Stimulated activated CD8-positive, alpha-beta memory T cell treated with anti-CD3 and anti-CD28 coated beads, Interleukin-12 subunit alpha, Interleukin-12 subunit beta, amount 100 ng/mL, for 1 hour (primary cell): ENCODE measurements around the gene PAK3.
A peak's percentile ranks its signal among the peaks of the same experiment; 100 is the strongest.

Source experiments
- DNase-seq: peaks from one replicate; pipeline ENCODE4 v3.0.0-alpha.2; 2020; ENCODE audit warnings: low read depth

PAK3 gene

DNA sequence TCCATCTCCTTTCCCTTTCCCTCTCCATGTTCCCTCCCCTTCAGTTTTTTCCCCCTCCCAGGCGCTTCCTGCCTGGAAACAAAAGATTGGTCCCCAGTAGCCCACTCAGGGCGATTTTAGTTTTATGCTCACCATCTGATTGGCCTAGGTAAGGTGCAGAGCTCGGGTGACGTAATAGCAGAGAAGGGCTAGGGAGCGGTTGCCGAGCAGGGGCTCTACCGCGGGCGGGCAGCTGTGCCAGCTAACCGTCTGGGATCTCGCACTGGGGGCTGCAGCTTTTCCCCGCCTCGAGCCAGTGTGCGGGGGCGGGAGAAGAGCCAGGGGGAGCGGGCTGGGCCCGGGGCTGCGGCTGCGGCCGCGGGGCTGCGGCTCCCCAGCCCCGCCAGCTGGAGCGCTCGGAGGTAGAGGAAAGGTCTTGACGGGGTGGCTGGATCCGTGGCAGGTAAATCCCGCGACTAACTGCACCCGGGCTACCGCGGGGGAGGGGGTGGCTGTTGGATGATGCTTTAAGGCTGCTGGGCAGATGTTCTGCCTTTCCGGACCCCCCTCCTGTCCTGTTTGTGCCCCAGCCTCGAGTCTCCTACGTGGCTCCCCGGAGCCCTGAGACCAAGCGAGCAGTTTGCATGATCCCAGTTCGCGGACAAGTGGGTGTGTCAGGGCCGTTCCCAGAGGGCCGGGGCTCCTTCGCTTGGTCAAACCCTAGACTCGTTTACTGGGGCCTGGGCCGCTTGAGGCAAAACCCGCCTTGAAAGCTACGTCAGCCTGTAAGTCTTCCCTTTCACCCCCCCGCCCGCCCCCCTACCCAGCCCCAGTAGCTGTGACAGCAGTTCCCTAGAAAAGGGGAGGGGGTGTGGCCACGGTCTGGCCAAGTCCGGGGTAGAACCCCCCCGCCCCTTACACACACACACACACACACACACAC is at the start of gene PAK3:
Gene PAK3 (plus strand): TSS at position 218 of the 922 bp plus-strand sequence. CDS start 26,913 bp downstream, outside the sequence.
- DNase-seq = no peak

DNA sequence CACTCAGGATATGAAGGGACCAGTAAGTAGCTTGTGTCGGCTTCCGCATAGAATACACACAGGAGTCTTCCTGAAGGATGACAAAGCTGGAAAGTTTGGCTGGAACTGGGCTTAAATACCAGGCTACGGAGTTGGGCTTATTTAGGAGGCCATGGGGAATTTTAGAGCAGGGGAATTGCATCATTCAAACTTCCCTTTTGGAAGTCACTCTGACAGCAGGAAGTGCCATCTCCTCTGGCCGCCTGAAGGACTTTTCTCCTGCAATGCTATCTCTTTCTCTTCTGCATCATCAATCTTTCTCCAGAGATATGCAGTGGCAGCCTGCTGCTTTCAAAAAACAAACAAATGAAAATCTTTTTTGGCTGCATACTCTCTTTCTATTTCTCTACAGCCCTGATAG is 48.4 kb upstream of the PAK3 start:
- no peak for DNase-seq

- DNase-seq = no peak
These were observed 43.5 kb upstream of the PAK3 start for GRCh38 chrX:111052478-111052877.

GRCh38 chrX:111071542-111072277 is 24.3 kb upstream of the PAK3 start:
- no peak for DNase-seq

DNA sequence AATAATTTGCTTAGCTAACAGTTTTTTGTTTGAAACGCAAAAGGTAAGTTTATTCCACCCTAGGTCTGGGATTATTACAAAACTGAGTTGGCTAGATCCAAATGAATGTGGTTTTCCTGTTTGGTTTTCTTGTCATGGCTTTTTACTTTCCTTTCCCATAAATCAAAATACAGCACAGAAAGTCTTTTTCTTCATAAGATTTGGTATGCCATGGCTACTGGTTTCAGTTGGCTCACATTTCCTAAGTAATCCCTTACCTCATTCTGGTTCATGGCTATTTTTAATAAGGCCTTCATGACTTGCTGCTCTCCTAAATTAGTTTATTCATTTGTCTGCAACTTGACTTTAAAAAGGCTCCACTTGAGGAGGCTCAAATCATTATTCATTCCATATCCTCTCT is 12.9 kb upstream of the PAK3 start:
- no peak for DNase-seq

DNA sequence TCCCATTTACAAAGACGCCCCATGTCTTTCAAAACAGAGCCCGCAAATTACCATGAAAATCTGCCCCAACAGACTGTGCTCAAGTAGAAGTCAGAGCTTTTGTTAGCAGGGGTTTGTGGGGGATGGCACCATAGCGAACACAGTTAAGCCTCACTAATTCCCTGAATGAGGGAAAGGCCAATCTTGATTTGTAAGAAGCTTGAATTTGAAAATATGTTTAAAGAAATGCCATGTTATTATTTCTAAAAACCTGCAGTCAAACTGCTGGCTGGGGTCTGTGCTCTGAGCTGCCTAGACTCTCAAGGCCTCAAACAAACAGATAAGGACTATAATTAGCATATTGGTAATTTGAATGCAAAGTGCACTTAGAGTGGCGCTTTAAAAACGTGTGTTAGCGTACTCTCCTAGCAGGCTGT is 9.4 kb upstream of the PAK3 start:
- no peak for DNase-seq

DNA sequence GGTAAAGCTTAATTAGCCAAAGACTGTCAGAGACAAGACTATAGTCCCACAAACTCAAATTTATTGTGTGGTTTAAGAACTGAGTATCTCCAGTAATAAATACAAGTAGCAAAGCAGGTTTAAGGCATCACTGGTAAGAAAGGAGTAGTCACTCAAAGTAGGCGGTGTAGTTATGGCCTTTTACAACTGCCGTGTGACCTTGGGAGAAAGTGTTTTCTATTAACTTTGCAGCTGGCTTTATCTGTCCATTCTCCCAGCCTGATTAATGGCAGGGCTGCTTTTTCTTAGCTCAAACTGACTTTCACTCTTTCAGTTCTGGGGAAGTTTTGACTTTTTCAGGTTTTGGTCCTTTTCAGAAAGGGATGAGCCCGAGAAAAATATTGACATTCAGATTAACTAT is 7.4 kb upstream of the PAK3 start:
- no peak for DNase-seq

DNA sequence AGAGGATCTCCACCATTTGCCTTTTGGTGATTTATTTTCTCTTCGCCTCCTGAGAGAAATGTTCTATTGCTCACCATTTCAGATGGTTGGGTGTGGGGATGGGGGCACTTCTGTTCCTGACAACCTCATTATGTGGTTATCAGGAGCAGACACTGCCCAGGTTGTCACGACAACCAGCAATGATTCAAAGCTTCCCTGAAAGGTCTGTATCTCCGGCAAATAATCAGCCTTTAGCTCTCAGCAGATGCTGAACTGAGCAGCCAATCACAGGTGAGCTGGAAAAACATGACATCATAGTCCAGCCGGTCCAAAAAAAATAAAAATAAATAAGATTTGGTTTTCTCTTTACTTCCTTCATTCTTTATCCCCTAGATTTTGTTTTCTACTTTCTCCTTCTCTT is 5.5 kb upstream of the PAK3 start:
- no peak for DNase-seq

GRCh38 chrX:111098874-111099273 is 2.9 kb downstream of the PAK3 start:
- peak; percentile 21 for DNase-seq

DNA sequence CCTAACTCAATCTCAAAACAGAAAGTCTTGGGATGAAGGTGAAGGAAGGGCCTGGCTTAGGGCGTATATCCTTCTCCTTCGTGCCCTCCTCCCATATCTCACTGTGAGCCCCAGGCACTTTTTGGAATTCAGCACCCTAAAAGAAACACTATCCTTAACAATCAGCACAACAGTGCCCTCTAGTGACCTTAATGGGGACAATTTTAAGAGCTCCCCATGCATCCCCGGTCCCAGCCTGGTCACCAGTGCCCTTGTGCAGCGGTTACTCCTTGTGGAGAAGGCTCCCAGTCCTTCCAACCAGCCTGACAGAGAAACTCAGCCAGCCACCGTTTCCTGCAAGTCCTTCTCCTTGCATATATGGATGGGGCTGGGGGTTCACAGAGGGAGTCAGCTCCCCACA is 4.2 kb downstream of the PAK3 start:
- no peak for DNase-seq

GRCh38 chrX:111101580-111101979 is 5.6 kb downstream of the PAK3 start:
- DNase-seq = no peak

DNA sequence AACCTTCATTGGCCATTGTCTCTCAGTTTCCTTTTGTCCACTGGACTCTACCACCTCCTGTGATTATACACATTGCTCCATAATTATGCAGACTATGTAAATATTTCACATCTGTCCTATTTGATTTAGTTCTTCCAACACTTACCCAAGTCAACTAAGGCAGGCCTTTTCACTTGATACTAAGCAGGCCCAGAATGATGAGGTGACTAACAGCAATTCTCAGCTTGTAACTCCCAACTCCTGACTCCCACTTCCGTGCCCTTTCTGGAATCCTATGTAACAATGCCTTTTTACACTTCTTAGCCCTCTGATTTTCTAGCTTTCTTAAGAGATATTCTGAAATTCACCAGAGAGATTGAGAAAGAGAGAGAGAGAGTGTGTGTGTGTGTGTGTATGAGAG is 6.6 kb downstream of the PAK3 start:
- DNase-seq = no peak

GRCh38 chrX:111103246-111103645 is 7.3 kb downstream of the PAK3 start:
- no peak for DNase-seq

GRCh38 chrX:111110098-111110775 is 14.2 kb downstream of the PAK3 start:
- DNase-seq = no peak

GRCh38 chrX:111114806-111115205 is 18.8 kb downstream of the PAK3 start:
- DNase-seq = no peak

DNA sequence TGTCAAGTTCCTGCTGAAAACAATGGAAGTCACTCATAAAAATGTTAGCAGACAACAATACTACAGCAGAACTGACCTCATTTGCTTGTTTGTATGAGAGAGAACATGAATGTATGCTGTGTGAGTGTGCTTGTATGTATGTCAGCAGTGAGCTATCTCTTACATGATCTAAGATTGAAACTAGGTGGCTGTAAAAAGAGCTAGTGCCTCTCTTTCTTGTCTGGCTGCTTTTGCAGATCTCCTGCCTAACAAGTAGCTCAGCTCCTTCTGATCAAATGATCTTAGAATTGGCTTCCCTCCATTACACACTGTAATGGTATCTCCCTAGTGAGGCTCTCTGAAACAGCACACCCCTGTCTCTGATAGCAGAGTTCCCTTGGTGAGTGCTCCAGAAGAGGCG is 20.7 kb downstream of the PAK3 start:
- no peak for DNase-seq

DNA sequence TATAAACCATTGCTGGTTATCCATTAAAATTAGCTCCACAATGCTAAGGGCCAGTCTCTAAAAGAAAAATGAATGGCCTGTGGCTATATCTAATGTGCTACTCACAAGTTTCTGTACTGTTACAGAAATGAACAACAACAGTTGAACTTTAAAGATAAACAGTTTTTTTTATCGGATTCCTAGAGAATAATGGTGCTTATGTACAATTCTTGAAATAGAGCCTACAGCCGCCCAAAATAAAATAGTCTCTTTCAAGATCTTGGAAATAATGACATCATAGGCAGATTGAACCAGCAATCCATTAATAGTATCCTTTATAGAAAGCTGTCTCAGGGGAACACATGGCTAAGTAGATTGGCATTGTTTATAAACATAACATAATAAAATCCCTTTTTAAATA is 23.4 kb downstream of the PAK3 start:
- no peak for DNase-seq

DNA sequence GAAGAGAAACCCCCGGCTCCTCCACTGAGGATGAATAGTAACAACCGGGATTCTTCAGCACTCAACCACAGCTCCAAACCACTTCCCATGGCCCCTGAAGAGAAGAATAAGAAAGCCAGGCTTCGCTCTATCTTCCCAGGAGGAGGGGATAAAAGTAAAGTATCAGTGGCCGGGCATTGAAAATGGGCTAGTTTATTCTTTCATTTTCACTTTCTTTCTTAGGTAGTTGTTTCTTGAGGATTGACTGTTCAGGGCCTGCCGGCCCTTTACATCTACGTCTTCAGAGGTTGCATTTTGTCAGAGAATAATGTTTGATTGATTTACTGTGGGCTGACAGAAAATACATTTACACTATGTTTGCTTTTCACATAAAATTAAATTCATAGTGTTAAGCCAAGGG is 27.1 kb downstream of the PAK3 start:
- no peak for DNase-seq

DNA sequence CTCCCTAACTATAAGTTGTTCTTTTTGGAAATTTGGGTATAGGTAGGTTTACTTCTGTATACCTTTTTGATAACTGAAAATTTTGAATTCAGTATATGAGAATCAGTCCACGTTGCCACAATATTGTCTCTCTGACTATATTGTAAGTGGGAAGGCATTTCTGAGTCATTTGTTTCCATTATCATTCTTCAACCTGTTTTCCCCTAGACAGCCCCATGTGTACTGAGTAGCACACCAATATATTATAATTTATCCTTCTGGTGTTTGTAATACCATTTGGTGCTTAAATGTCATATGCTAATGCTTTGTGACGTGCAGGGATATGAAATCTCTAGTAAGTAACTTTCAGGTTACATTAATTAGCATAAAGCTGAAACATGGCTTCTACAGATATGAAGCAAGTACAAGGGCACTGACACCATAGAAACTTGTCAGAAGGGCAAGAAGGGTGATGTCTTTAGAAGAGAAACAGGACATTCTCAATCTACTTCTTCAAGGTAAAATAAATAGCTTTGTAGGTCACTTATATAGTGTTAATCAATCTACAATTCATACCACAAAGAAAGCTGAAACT is 27.7 kb downstream of the PAK3 start:
- no peak for DNase-seq

DNA sequence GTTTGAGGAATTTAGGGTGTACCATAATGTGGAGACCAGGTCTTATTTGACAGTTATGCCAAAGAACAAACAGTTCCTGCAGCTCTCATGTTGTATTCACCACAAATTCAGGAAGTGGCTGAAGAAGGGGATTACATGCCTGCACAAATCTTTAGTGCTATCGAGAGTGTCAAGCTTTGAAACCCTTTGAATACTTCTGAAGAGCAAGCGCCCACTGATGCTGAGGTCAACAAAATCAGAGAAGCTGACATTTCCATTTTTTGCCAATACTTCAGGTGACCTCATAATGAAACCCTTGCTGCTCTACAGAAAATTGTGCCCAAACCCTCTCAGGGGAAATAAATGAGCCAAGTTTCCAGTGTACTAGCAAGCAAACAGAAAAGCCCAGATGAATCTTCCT is 28.4 kb downstream of the PAK3 start:
- no peak for DNase-seq

DNA sequence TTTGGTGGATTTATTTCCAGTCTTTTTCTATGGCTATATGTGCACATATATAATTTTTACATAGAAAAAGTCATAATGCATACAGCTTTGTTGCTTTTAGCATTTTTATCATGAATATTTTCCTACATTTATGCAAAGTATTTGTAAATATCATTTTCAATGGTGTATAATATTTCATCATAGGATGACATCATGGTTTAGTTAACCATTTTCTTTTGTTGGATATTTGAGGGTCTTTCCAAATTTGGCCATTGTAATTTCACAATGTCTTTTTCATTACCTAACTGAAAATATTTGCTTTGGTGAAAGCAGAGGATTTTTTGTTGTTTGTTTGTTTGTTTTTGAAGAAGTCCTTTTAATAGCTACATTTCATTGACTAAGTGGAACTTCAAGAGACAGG is 31.0 kb downstream of the PAK3 start:
- no peak for DNase-seq

GRCh38 chrX:111129921-111130320 is 33.9 kb downstream of the PAK3 start:
- DNase-seq = no peak
